A549 (cell line): ENCODE measurements around the gene PCNX4. TPM values are rescaled to one million over a fixed set of nuclear protein-coding genes. Genes with fewer than 3 reads are reported as not detected.

Experiments used
- ATAC-seq, 2 experiments: fragments of 200-7000 bp in 1 of 2; fragments of >200 bp in 1 of 2; cut with Nextera tagmentation in 1 of 2; cut with Tn5 transposase in 1 of 2; 3 replicates each; pipeline versions ENCODE4 v1.8.0 to v1.9.1; 2018 to 2020; ENCODE audit warnings: mild to moderate bottlenecking in 1 of 2, moderate library complexity in 1 of 2
- CTCF ChIA-PET: fragments of 300-600 bp; sonication (Branson Sonifier 250); formaldehyde crosslinking; extraction: SDS; loops from one replicate; lab custom pipeline; 2021; ENCODE audit warnings: antibody characterized with exemption, inconsistent platforms; lab: Yijun Ruan, JAX
- POLR2A ChIA-PET: fragments of 350-600 bp; formaldehyde crosslinking; extraction: SDS; loops from one replicate; lab custom pipeline; 2021; ENCODE audit warnings: antibody characterized with exemption, inconsistent platforms; lab: Yijun Ruan, JAX
- DNase-seq, 2 experiments: peaks; one replicate each; pipeline versions ENCODE4 v3.0.0 to v3.0.0-alpha.2; 2011 to 2016; ENCODE audit warnings: low read depth in 1 of 2, low spot score in 1 of 2
- FAIRE-seq: peaks from 2 replicates; lab custom pipeline; 2011; peaks lifted over from hg19 to GRCh38; lab: Jason Lieb, UNC
- H3K27ac ChIP-seq, 2 experiments: fragments of >200 bp; sonication (Bioruptor Twin); formaldehyde crosslinking; 3 replicates each; pipeline ENCODE4 v1.5.1; 2016 to 2017
- H3K4me1 ChIP-seq: fragments of >200 bp; sonication (Bioruptor Twin); formaldehyde crosslinking; 3 replicates; pipeline ENCODE4 v1.6.1; 2016
- H3K4me2 ChIP-seq: fragments of >200 bp; sonication (Bioruptor Twin); formaldehyde crosslinking; 3 replicates; pipeline ENCODE4 v1.6.1; 2016
- H3K4me3 ChIP-seq: fragments of >200 bp; sonication (Bioruptor Twin); formaldehyde crosslinking; 3 replicates; pipeline ENCODE4 v1.5.1; 2016
- H3K9me3 ChIP-seq: fragments of >200 bp; sonication (Bioruptor Twin); formaldehyde crosslinking; 3 replicates; pipeline ENCODE4 v1.6.1; 2016
- CTCF ChIP-seq: fragments of >200 bp; sonication (Bioruptor Twin); formaldehyde crosslinking; IDR thresholded peaks from 3 replicates; pipeline ENCODE4 v1.5.1; 2016
- EHMT2 ChIP-seq: fragments of 200-600 bp; sonication (generic); IDR thresholded peaks from 2 replicates; pipeline ENCODE4 v1.6.1; 2016; ENCODE audit warnings: antibody characterized with exemption, low read depth, mild to moderate bottlenecking, moderate library complexity
- FOSB ChIP-seq: fragments of 250-450 bp; sonication (Bioruptor Pico); IDR thresholded peaks from 2 replicates; pipeline ENCODE4 v1.5.0; 2020; ENCODE audit warnings: mild to moderate bottlenecking, moderate library complexity
- FOXS1 ChIP-seq: fragments of 250-450 bp; sonication (Bioruptor Pico); IDR thresholded peaks from 2 replicates; pipeline ENCODE4 v1.5.0; 2020; ENCODE audit warnings: mild to moderate bottlenecking, moderate library complexity
- GATA3 ChIP-seq: IDR thresholded peaks from 2 replicates; pipeline ENCODE4 v1.6.1; 2012; ENCODE audit warnings: borderline replicate concordance
- HEYL ChIP-seq: fragments of 250-450 bp; sonication (Bioruptor Pico); IDR thresholded peaks from 2 replicates; pipeline ENCODE4 v1.8.0; 2021; ENCODE audit warnings: mild to moderate bottlenecking, moderate library complexity
- HMGXB4 ChIP-seq: fragments of 250-450 bp; sonication (Bioruptor Pico); IDR thresholded peaks from 2 replicates; pipeline ENCODE4 v1.5.0; 2021; ENCODE audit warnings: mild to moderate bottlenecking, moderate library complexity, borderline replicate concordance
- HOXA7 ChIP-seq: fragments of 250-450 bp; sonication (Bioruptor Pico); IDR thresholded peaks from 2 replicates; pipeline ENCODE4 v1.5.0; 2020; ENCODE audit warnings: mild to moderate bottlenecking, moderate library complexity
- HOXB13 ChIP-seq: fragments of 250-450 bp; sonication (Bioruptor Pico); IDR thresholded peaks from 2 replicates; pipeline ENCODE4 v1.5.0; 2020; ENCODE audit warnings: low read depth, mild to moderate bottlenecking, moderate library complexity
- HOXB5 ChIP-seq: fragments of 250-450 bp; sonication (Bioruptor Pico); IDR thresholded peaks from 2 replicates; pipeline ENCODE4 v1.5.0; 2020; ENCODE audit warnings: mild to moderate bottlenecking, moderate library complexity
- JUN ChIP-seq, 2 experiments: fragments of >200 bp; sonication (Bioruptor Twin); formaldehyde crosslinking; IDR thresholded peaks; 2 replicates in 1 of 2; 3 replicates in 1 of 2; pipeline ENCODE4 v1.6.1; 2016 to 2017
- KDM1A ChIP-seq: fragments of 200-600 bp; sonication (generic); IDR thresholded peaks from 2 replicates; pipeline ENCODE4 v1.6.1; 2016; ENCODE audit warnings: low read depth, mild to moderate bottlenecking
- MAX ChIP-seq: IDR thresholded peaks from 2 replicates; pipeline ENCODE4 v1.6.1; 2012
- MAZ ChIP-seq: fragments of 150-350 bp; IDR thresholded peaks from 2 replicates; pipeline ENCODE4 v1.6.1; 2014; ENCODE audit warnings: antibody characterized with exemption, low read depth, low read length, borderline replicate concordance
- NR3C1 ChIP-seq: fragments of >200 bp; sonication (Bioruptor Twin); formaldehyde crosslinking; IDR thresholded peaks from 3 replicates; pipeline ENCODE4 v1.6.1; 2017
- PBX3 ChIP-seq: IDR thresholded peaks from 2 replicates; pipeline ENCODE4 v1.6.1; 2012
- RAD21 ChIP-seq, 2 experiments: fragments of >200 bp in 1 of 2; sonication (Bioruptor Twin) in 1 of 2; formaldehyde crosslinking in 1 of 2; IDR thresholded peaks in 1 of 2; conservative IDR thresholded peaks in 1 of 2; 2 replicates in 1 of 2; 3 replicates in 1 of 2; pipeline ENCODE4 v1.6.1; 2012 to 2018; ENCODE audit warnings: inconsistent platforms in 1 of 2
- RARB ChIP-seq: fragments of 250-450 bp; sonication (Bioruptor Pico); IDR thresholded peaks from 2 replicates; pipeline ENCODE4 v1.8.0; 2021; ENCODE audit warnings: mild to moderate bottlenecking, moderate library complexity
- RCOR1 ChIP-seq: fragments of 150-350 bp; IDR thresholded peaks from 2 replicates; pipeline ENCODE4 v1.6.1; 2014; ENCODE audit warnings: antibody characterized with exemption, low read length, low read depth
- RFX5 ChIP-seq: fragments of 450-650 bp; IDR thresholded peaks from 2 replicates; pipeline ENCODE4 v1.7.1; 2014; ENCODE audit warnings: antibody characterized with exemption, mild to moderate bottlenecking, moderate library complexity
- RNF2 ChIP-seq: fragments of 200-600 bp; sonication (generic); IDR thresholded peaks from 2 replicates; pipeline ENCODE4 v1.6.1; 2016; ENCODE audit warnings: low read depth, mild to moderate bottlenecking, antibody characterized with exemption, moderate library complexity, borderline replicate concordance
- SMC3 ChIP-seq: fragments of >200 bp; sonication (Bioruptor Twin); formaldehyde crosslinking; IDR thresholded peaks from 3 replicates; pipeline ENCODE4 v1.6.1; 2018; ENCODE audit warnings: inconsistent platforms
- SREBF2 ChIP-seq: fragments of 450-650 bp; IDR thresholded peaks from 2 replicates; pipeline ENCODE4 v1.6.1; 2014; ENCODE audit warnings: mild to moderate bottlenecking, moderate library complexity
- TP53 ChIP-seq: fragments of 250-450 bp; sonication (Bioruptor Pico); IDR thresholded peaks from 2 replicates; pipeline ENCODE4 v1.5.0; 2021; ENCODE audit warnings: mild to moderate bottlenecking, moderate library complexity
- ZFP36 ChIP-seq: fragments of 450-650 bp; IDR thresholded peaks from 2 replicates; pipeline ENCODE4 v1.6.1; 2014; ENCODE audit warnings: borderline replicate concordance; ENCODE audit not compliant: partially characterized antibody
- ZSCAN20 ChIP-seq: fragments of 250-450 bp; sonication (Bioruptor Pico); IDR thresholded peaks from 2 replicates; pipeline ENCODE4 v1.8.0; 2022; ENCODE audit warnings: mild to moderate bottlenecking, moderate library complexity
- WGBS: methylation state at CpG from one replicate; pipeline ENCODE4 v1.1.6; 2017; ENCODE audit errors: missing lambda C conversion rate; 5-methylcytosine and 5-hydroxymethylcytosine counted together
- polyA plus RNA-seq, 4 experiments: library from polyadenylated mRNA; depleted of rRNA in 3 of 4; stranded (reverse); fragments of >200 nt; fragmentation: RNase III in 1 of 4; extraction: RNeasy Plus Mini Kit Qiagen cat#74134 plus additional on column Dnase treatment in 1 of 4; gene quantifications; 2 replicates in 3 of 4; 3 replicates in 1 of 4; pipeline ENCODE4 v1.2.3, GENCODE V29; 2011 to 2017

PCNX4 gene
- polyA plus RNA-seq, 2 of the 4 experiments (the other 2 are of a cell fraction), result 24.2 to 51.0 TPM

GRCh38 chr14:60164712-60165546, 73.2 kb downstream of the PCNX4 start, which contains the start of gene DHRS7 (continued):
- TF ChIP-seq CTCF, result peak; percentile 81
- peak; percentile 3; the same call in 1 of the 2 replicates for TF ChIP-seq GATA3
- no peak for TF ChIP-seq ZFP36
- TF ChIP-seq NR3C1, result no peak
- TF ChIP-seq FOSB (CRISPR knock-in tag), result no peak
- no peak for TF ChIP-seq FOXS1 (CRISPR knock-in tag)
- TF ChIP-seq HOXA7, result no peak

- 3% methylated on average over 4 of the region's 4 CpGs for WGBS
- ChIA-PET POLR2A (interaction anchor here (1.1 to 2.4 kb wide), 5 partner anchors 9 to 200 kb away, joined by 3 to 15 read pairs (median 9); partner anchors contain the start of gene PCNX4), CTCF (interaction anchor here (0.7 to 2.6 kb wide), 35 partner anchors 9 to 714 kb away, joined by 3 to 44 read pairs (median 5); no protein-coding TSS in a partner anchor)
- no peak for DNase-seq
- H3K27ac ChIP-seq, result peak overlapping the region; percentile 83 to 91
- ATAC-seq, result no peak
- TF ChIP-seq HOXB13 (CRISPR knock-in tag) (no peak), RAD21 (conservative IDR thresholded peaks at IDR 0.05 in 1 of 2, IDR thresholded peaks at IDR 0.05 in 1 of 2) (no peak)
- no peaks in the 10 kb centered on the region for H3K9me3 ChIP-seq
- no peak for FAIRE-seq
- peak overlapping the region; percentile 70 for H3K4me2 ChIP-seq
- peak overlapping the region; percentile 83 for H3K4me3 ChIP-seq
- H3K4me1 ChIP-seq, result peaks cover 17% of the 10 kb centered on the region; the same call in 2 of the 3 replicates
These were observed 73.8 kb downstream of the PCNX4 start for GRCh38 chr14:60165547-60165876.

- TF ChIP-seq RFX5, result no peak
- TF ChIP-seq JUN (IDR thresholded peaks at IDR 0.05), result no peak
- no peak for TF ChIP-seq EHMT2
- no peak for TF ChIP-seq HOXA7
- TF ChIP-seq ZFP36, result no peak
- TF ChIP-seq MAZ, result no peak
- TF ChIP-seq RCOR1, result no peak
- TF ChIP-seq SMC3, result no peak
- TF ChIP-seq NR3C1, result no peak
- TF ChIP-seq RNF2, result no peak
- no peak for TF ChIP-seq PBX3
- no peak for TF ChIP-seq HEYL (CRISPR knock-in tag)
- no peak for TF ChIP-seq HMGXB4 (CRISPR knock-in tag)
- no peak for TF ChIP-seq TP53 (CRISPR knock-in tag)
- no peak for TF ChIP-seq HOXB5 (CRISPR knock-in tag)
- no peak for TF ChIP-seq RARB
- no peak for TF ChIP-seq KDM1A
- TF ChIP-seq ZSCAN20 (CRISPR knock-in tag), result no peak
- TF ChIP-seq MAX, result no peak
- no peak for TF ChIP-seq SREBF2
- ChIA-PET POLR2A (interaction anchor here (1.4 to 2.4 kb wide), 4 partner anchors 8 to 201 kb away, joined by 5 to 15 read pairs (median 11); partner anchors contain the start of gene PCNX4), CTCF (interaction anchor here (0.7 to 2.6 kb wide), 31 partner anchors 10 to 714 kb away, joined by 3 to 44 read pairs (median 5); no protein-coding TSS in a partner anchor)
- ATAC-seq, result no peak
- peaks cover 17% of the 10 kb centered on the region; the same call in 2 of the 3 replicates for H3K4me1 ChIP-seq
- H3K9me3 ChIP-seq, result no peaks in the 10 kb centered on the region
- peak overlapping the region; percentile 70 for H3K4me2 ChIP-seq
- no peak for DNase-seq
- 40% methylated on average over 3 of the region's 3 CpGs for WGBS
- no peak overlapping the region for H3K4me3 ChIP-seq
- no peak overlapping the region; a peak in 2 of 6 replicates for H3K27ac ChIP-seq
- FAIRE-seq, result no peak
These were observed 74.4 kb downstream of the PCNX4 start for GRCh38 chr14:60166142-60166541.
